D721Med (cell line): Measurements from ENCODE around the gene AKR7A2.

Experiments
- DNase-seq: peaks from one replicate; pipeline ENCODE4 v3.0.0; 2011; ENCODE audit warnings: low spot score; ENCODE audit not compliant: insufficient read length
- FAIRE-seq: peaks from 2 replicates; lab custom pipeline; 2011; peaks lifted over from hg19 to GRCh38; lab: Jason Lieb, UNC
- TF ChIP-seq, protein P1 (sequence below): IDR thresholded peaks from 2 replicates; pipeline ENCODE4 v1.5.1; 2012; ENCODE audit warnings: mild to moderate bottlenecking, control low read depth; ENCODE audit not compliant: insufficient read depth; ENCODE audit errors: missing control alignments

The AKR7A2 gene

DNA sequence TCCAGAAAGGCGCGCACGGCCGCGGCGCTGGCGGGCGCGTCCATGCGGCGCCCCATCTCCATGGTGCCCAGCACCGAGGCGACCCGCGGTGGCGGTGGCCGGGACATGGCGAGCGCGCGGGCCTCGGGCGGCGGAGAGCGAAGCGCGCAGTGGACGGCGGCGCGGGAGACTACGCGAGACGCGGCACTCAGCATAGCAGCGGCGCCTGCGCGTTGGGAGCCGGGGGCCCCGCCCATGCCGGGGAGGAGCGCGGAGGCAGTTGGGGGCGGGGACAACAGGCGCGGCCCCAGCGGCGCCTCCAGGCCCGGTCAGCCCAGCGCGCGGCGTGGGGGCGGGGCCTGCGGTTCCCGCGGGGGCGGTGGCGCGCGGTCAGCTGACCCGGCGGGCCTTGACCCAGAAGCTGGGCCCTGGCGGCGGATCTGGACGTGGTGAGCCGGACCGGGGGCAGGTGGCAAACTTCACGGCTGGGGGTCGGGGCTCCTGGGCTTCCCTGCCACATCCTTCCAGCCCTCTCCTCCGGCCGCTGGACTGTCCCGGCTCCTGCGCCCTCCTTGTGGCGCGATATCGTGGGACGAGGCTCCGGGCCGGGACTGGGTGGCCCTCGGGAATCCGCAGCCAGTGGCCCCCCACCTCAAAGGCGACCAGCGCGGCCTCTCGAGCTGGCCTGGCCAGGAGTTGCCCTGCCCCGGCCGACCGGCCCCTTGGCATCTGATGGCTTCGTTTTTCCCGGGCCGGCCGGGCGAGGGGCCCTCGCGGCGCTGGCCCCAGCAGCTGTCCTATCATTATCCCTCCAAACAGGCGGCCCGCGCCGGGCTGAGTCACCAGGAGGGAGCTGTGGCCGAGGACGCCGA is at the start of gene AKR7A2, which contains the start of gene SLC66A1:
Gene AKR7A2 (minus strand): TSS at position 214 of the 851 bp plus-strand sequence. CDS start 20 bp downstream, at position 194.
Gene SLC66A1 (plus strand): TSS at position 396 of the 851 bp plus-strand sequence. CDS start 5,352 bp downstream, outside the sequence.
- DNase-seq (peak; percentile 75), FAIRE-seq (no peak)
- TF ChIP-seq, protein P1, sequence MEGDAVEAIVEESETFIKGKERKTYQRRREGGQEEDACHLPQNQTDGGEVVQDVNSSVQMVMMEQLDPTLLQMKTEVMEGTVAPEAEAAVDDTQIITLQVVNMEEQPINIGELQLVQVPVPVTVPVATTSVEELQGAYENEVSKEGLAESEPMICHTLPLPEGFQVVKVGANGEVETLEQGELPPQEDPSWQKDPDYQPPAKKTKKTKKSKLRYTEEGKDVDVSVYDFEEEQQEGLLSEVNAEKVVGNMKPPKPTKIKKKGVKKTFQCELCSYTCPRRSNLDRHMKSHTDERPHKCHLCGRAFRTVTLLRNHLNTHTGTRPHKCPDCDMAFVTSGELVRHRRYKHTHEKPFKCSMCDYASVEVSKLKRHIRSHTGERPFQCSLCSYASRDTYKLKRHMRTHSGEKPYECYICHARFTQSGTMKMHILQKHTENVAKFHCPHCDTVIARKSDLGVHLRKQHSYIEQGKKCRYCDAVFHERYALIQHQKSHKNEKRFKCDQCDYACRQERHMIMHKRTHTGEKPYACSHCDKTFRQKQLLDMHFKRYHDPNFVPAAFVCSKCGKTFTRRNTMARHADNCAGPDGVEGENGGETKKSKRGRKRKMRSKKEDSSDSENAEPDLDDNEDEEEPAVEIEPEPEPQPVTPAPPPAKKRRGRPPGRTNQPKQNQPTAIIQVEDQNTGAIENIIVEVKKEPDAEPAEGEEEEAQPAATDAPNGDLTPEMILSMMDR: no peak

DNA sequence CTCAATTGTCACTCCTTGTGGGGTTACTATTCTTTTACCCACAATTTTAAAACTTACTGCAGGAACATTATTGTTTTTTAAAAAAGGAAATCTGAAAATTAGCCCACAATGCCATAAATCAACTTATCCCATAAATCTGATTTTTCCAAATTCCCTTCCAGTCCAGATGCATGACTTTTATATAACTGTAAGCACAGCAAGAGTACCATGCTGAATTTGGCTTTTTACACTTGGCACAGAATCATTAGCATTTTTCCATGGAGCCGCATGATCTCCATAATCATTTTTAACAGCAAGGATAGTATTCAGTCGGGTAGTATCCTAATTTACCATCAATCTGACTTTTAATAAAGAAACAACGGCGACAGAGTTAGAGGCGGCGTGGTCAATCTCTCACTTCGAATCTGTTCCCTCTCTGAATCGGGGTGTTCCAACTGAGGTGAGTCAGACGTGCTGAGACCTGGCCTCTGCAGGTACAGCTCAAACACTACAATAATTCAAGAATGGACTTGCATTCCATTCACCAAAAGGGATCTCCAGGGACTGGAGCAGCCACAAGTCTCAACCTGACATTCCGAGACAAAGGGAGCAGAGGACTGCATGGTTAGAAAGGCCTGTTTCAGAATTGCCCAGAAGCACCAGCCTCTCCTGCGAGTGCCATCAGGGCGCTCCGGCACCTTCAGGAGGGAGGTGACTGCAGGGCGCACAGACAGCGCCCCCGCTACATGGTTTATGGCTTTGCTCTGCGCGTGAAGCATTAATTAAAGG is 49.1 kb upstream of the AKR7A2 start:
- FAIRE-seq (no peak), DNase-seq (no peak)
- TF ChIP-seq, protein P1: no peak

DNA sequence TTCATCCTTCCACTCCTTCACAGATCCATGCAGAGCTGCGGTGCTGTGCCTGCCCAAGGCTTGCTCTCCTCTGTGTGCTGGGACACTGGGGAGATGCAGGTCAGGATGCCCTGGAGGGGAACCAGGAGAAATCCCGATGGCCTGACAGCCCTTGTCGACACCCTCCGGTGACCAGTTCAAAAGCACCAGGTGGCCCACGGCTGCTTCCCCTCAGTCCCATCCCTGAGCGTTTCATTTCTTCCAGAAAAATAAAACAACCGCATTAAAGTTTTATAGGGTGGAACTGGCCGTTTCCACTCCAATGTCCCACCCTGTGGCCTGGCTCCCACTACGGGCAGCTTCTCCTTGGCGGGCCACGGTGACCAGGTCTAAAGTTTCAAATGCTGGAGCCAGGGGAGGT is 48.5 kb upstream of the AKR7A2 start:
- TF ChIP-seq, protein P1: no peak
- FAIRE-seq: no peak
- no peak for DNase-seq

DNA sequence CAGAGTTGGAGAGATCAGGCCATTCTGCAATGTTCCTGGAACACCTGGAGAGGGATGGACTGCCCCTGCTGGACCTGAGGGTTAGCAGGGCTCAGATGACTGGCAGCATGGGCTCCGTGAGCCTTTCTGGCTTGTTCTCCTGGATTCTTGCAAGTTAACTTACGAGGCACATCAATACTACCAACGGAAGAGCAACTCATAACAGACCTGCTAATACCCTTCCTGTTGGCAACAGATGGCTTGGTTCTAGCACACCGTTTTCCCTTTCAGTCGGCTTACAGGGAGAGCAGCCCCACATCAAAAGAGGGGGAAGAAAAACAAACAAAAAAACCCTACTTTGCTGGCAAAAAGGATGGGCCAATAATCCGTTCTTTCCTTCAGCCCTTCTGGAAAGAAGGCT is 48.1 kb upstream of the AKR7A2 start:
- FAIRE-seq: no peak
- DNase-seq: no peak
- TF ChIP-seq, protein P1: no peak

DNA sequence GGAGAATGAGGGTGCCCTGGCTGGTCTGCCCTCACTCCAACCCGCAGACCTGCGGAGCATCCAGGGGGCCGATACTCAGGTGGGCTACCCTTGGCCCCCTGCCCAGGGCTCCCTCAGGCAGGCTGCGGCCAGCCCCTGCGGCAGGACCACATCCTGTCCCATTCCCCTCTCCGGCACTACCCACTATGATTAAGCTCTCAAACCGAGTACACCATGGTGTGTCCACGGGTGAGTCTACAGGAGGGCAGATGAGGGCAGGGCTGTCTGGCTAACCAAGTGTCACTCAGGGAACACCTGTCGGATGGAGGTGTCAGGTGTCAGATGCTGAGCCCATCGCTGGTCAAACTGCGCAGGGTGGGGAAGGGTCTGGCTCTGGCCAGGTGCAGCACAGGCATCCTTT is 47.4 kb upstream of the AKR7A2 start:
- no peak for DNase-seq
- TF ChIP-seq, protein P1: no peak
- FAIRE-seq: no peak

DNA sequence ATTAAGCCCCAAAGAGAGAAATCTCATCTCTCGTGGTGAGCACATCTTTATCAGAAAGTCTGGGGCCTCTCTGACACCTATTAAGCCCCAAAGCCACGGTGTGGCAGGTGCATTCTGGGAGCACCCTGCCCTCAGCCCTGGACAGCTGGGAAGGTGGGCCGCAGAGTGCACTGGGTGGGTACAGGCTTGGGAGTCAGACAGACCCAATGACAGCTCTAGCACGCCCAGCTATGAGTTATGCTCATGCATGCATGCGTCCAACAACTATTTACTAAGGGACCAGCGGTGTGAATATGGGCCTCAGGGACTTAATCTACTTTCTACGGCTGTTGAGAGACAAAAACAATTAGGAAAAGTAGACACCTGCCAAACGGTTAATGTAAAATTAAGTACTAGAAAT is 46.8 kb upstream of the AKR7A2 start:
- TF ChIP-seq, protein P1: no peak
- FAIRE-seq (no peak), DNase-seq (no peak)
